ENCODE measurements around the gene RAB5A.

DNA sequence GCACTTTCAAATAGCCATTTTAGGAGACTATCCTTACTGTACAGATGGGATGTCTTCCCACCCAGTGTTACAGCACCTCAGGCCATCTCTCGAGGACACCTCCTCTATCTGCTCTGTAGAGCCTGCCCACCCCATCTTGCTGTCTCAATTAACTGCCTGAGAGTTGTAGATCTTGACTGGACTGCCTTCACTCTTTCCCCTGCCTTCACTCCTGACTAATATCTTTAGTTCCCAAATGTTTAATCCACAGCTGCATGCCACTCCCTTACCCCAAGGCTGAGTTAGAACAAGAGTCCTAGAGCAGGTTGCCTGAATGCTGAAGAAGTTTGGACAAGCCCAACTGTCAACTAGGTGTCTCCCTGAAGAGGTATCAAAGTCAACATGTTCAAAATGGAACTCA lies 66.5 kb downstream of the RAB5A start:
- TF ChIP-seq, protein P1, sequence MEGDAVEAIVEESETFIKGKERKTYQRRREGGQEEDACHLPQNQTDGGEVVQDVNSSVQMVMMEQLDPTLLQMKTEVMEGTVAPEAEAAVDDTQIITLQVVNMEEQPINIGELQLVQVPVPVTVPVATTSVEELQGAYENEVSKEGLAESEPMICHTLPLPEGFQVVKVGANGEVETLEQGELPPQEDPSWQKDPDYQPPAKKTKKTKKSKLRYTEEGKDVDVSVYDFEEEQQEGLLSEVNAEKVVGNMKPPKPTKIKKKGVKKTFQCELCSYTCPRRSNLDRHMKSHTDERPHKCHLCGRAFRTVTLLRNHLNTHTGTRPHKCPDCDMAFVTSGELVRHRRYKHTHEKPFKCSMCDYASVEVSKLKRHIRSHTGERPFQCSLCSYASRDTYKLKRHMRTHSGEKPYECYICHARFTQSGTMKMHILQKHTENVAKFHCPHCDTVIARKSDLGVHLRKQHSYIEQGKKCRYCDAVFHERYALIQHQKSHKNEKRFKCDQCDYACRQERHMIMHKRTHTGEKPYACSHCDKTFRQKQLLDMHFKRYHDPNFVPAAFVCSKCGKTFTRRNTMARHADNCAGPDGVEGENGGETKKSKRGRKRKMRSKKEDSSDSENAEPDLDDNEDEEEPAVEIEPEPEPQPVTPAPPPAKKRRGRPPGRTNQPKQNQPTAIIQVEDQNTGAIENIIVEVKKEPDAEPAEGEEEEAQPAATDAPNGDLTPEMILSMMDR (IDR thresholded peaks at IDR 0.05), result no peak
- TF ChIP-seq ZFX (IDR thresholded peaks at IDR 0.05; ENCODE audit: borderline replicate concordance), result no peak

All from 22Rv1 (cell line).